Lower leg skin (tissue), 4 donors: ENCODE measurements around the gene NTM. TPM values are rescaled to one million over a fixed set of nuclear protein-coding genes. Genes with fewer than 3 reads are reported as not detected.

Experiments used
- DNase-seq, 2 donors: peaks; one replicate each; pipeline ENCODE4 v3.0.0-alpha.2; 2019; ENCODE audit warnings: low spot score in 2 of 2
- H3K4me3 ChIP-seq: fragments of 200-600 bp; sonication (generic); 2 replicates; pipeline ENCODE4 v1.5.1; 2017; ENCODE audit warnings: mild to moderate bottlenecking, low read depth; ENCODE audit not compliant: poor library complexity, severe bottlenecking
- CTCF ChIP-seq, 3 donors: fragments of 450-650 bp; IDR thresholded peaks; one replicate each; pipeline ENCODE4 v1.5.1; 2016; ENCODE audit warnings: antibody characterized with exemption in 3 of 3, mild to moderate bottlenecking in 3 of 3, moderate library complexity in 2 of 3
- POLR2A ChIP-seq, 2 donors: fragments of 450-650 bp; IDR thresholded peaks; one replicate each; pipeline ENCODE4 v1.6.1; 2016 to 2017; ENCODE audit warnings: antibody characterized with exemption in 2 of 2, mild to moderate bottlenecking in 1 of 2, moderate library complexity in 1 of 2
- WGBS, 2 donors: methylation state at CpG; one replicate each; pipeline ENCODE4 v1.1.5; 2018; 5-methylcytosine and 5-hydroxymethylcytosine counted together
- intact Hi-C: fragments of 100-400 bp; cut with DNase I; formaldehyde crosslinking; loops from one replicate; pipeline ENCODE4 v1.15.0; 2023; ENCODE audit warnings: low total_unique reads
- total RNA-seq, 4 donors: library from RNA; depleted of rRNA; stranded (reverse); fragments of >200 nt; gene quantifications; one replicate each; pipeline ENCODE4 v1.1.0, GENCODE V29; 2016

The NTM gene
- total RNA-seq, 4 donors from 2014 or later = 2.8 to 5.7 (median 4.9) TPM

GRCh38 chr11:131906963-131907362 lies 536.5 kb downstream of the NTM start:
- TF ChIP-seq POLR2A (IDR thresholded peaks at IDR 0.05) (no peak), CTCF (IDR thresholded peaks at IDR 0.05) (no peak)
- intact Hi-C loops = no loop called here
- DNase-seq = no peak
- WGBS, 2 donors = 22 to 33% methylated on average over 4 of the region's 4 CpGs
- H3K4me3 ChIP-seq = no peak overlapping the region

- DNase-seq = no peak
- TF ChIP-seq POLR2A (IDR thresholded peaks at IDR 0.05) (no peak), CTCF (IDR thresholded peaks at IDR 0.05) (no peak)
- H3K4me3 ChIP-seq = no peak overlapping the region
- intact Hi-C loops = no loop called here
- WGBS, 2 donors = 55 to 65% methylated on average over 5 of the region's 5 CpGs
Measured at GRCh38 chr11:131907371-131907770, 537.0 kb downstream of the NTM start.

GRCh38 chr11:131908316-131908715 lies 537.9 kb downstream of the NTM start:
- H3K4me3 ChIP-seq = no peak overlapping the region
- no peak for DNase-seq
- TF ChIP-seq POLR2A (IDR thresholded peaks at IDR 0.05) (no peak), CTCF (IDR thresholded peaks at IDR 0.05) (no peak)
- intact Hi-C loops = no loop called here
- 53 to 77% methylated on average over 2 of the region's 2 CpGs for WGBS, 2 donors

- 76 to 80% methylated on average over 10 of the region's 10 CpGs for WGBS, 2 donors
- intact Hi-C loops = no loop called here
- TF ChIP-seq POLR2A (IDR thresholded peaks at IDR 0.05) (no peak), CTCF (IDR thresholded peaks at IDR 0.05) (no peak)
- no peak overlapping the region for H3K4me3 ChIP-seq
- no peak for DNase-seq
Measured at GRCh38 chr11:131909426-131910177, 539.2 kb downstream of the NTM start.

GRCh38 chr11:131910178-131910522 lies 539.7 kb downstream of the NTM start:
- intact Hi-C loops = no loop called here
- WGBS, 2 donors = 8 to 12% methylated on average over 11 to 21 of the region's 21 CpGs
- no peak for DNase-seq
- TF ChIP-seq CTCF (IDR thresholded peaks at IDR 0.05) = no peak
- TF ChIP-seq POLR2A (IDR thresholded peaks at IDR 0.05) = no peak
- no peak overlapping the region for H3K4me3 ChIP-seq
